Measurements from ENCODE around the gene PCBP1.

GRCh38 chr2:70047451-70047850 lies 39.8 kb upstream of the PCBP1 start:
- TF ChIP-seq POLR2A (IDR thresholded peaks at IDR 0.05; ENCODE audit: low read depth, low read length) (no peak), TAF1 (IDR thresholded peaks at IDR 0.05; ENCODE audit: low read depth, low read length) (no peak), POLR2AphosphoS5 (IDR thresholded peaks at IDR 0.05; ENCODE audit: low read depth, low read length) (no peak), PAX5 (IDR thresholded peaks at IDR 0.05; ENCODE audit: insufficient read depth, low read length, severe bottlenecking) (no peak), SPI1 (IDR thresholded peaks at IDR 0.05; ENCODE audit: low read depth, low read length) (no peak), POU2F2 (IDR thresholded peaks at IDR 0.05; ENCODE audit: low read depth, low read length) (no peak)
